Choroid plexus epithelial cell (primary cell): Measurements from ENCODE around the gene BLCAP.

Source experiments
- DNase-seq: peaks from one replicate; pipeline ENCODE4 v3.0.0-alpha.2; 2010; ENCODE audit warnings: low read depth
- H3K4me3 ChIP-seq: 2 replicates; pipeline ENCODE4 v1.5.1; 2011; ENCODE audit warnings: low read depth, mild to moderate bottlenecking, control low read depth, low read length, moderate library complexity
- CTCF ChIP-seq: conservative IDR thresholded peaks from 2 replicates; pipeline ENCODE4 v1.5.1; 2011; ENCODE audit warnings: low read depth, mild to moderate bottlenecking, control low read depth, inconsistent platforms, low read length, moderate library complexity

BLCAP gene

DNA sequence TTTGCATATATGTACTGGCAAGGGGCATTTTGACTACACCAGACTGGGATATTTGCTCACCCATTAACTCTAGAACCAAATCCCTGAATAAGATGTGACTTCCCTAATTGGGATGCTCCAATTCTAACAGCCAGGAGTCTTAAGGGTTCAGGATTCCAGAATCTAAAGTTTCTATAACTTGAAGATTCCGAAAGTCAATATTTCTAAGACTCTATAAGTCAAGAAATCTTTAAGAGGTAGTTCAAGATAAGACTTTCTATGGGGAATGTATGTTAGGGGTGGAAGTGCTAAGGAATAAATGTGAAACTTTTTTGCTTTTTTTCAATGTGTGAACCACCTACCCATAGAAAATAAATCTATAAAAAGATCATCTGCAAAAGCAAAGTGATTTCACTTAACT is 42.7 kb upstream of the BLCAP start:
- no peak for TF ChIP-seq CTCF

DNA sequence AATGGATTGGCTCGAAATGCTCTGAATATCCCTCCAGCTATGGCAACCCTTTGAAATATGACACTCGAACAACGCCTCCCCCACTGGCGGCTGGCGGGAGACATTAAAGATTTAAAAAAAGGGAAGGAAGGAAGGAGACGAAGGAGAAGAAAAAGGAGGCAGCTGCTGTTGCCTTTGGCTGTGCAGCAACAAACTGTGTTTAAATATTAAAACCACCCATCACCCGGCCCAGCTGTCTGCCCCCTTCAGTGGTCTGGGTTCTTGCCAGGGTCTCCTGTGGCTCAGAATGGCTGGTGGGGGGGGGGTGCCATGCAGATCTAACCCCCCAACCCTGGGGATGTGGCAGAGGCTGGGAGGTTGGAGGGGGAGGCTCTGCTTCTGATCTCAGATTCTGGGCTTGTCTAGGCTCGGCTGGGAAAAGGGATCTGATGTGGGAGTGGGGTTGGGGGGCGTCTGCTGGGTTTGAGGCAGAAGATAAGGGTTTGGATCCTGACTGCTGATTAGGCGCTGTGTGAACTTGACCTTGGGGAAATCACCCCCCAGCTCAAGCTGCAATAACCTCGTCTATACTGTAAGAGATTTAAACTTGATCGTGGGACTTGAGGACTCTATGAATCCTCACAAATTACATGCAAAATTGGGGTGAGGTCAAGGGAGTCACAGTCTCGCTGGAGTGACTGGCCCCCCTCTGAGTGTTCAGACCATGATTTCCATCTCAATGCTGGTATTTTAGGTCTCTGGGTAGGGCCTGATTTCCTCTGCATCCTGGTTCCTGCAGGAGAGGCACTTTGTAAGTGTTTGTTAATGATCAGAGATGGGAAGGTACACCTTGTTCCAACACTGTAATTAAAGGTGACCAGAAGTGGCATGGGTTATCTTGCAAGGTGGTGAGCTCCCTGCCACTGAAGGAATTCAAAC is 40.3 kb upstream of the BLCAP start:
- no peak for TF ChIP-seq CTCF
- H3K4me3 ChIP-seq = no peak overlapping the region
- peak; percentile 17 for DNase-seq

More for the DNA sequence above, 42.7 kb upstream of the BLCAP start:
- DNase-seq = no peak
- no peak overlapping the region for H3K4me3 ChIP-seq

DNA sequence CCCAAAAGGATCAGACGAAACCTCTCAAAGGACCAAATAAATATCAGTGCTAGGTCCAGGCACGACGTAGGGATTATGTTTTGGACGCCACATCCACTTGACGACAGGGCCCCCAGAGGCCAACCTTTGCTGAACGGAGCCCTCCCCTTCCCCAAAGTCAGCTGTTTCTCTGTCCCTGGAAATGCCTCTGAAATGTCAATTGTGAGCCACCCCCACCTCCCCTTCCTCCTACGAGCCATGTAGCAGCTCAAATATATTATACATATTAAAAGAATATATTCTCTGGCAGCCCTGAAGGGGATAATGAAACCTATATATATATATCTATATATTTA is 39.6 kb upstream of the BLCAP start:
- no peak overlapping the region for H3K4me3 ChIP-seq
- DNase-seq = no peak
- no peak for TF ChIP-seq CTCF

GRCh38 chr20:37566590-37567330 is 39.1 kb upstream of the BLCAP start:
- no peak for TF ChIP-seq CTCF
- DNase-seq = no peak
- no peak overlapping the region for H3K4me3 ChIP-seq

DNA sequence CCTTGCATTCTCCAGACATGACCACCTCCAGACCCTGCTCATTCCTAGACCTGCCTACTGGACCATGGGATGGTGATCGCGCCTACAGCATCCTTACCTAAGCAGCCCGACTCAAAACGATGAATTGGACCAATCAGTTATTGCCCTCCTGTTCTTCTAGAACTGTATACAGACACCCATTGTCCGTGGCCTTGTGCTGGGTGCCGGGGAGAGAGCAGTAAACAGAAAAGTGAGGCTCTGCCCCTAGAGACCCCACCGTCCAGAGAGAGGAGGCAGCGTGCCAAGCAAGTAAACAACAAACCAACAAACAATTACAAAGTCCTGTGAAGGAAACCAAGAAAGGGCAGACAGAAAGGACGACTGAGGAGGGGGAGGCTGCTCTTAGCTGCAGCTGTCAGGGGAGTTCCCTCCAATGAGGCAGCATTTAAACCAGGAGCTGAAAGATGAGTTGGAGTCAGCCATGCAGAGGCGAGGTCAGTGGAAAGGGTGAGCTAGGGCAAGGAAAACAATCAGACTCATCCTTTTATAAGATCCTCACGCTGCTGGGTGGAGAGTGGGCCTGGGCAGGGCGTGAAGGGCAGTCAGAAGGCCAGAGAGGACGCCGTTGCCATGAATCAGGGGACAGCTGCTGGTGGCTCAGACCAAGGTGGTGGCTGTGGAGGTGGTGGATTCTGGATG is 37.6 kb upstream of the BLCAP start:
- DNase-seq = no peak
- H3K4me3 ChIP-seq = no peak overlapping the region
- TF ChIP-seq CTCF = no peak

DNA sequence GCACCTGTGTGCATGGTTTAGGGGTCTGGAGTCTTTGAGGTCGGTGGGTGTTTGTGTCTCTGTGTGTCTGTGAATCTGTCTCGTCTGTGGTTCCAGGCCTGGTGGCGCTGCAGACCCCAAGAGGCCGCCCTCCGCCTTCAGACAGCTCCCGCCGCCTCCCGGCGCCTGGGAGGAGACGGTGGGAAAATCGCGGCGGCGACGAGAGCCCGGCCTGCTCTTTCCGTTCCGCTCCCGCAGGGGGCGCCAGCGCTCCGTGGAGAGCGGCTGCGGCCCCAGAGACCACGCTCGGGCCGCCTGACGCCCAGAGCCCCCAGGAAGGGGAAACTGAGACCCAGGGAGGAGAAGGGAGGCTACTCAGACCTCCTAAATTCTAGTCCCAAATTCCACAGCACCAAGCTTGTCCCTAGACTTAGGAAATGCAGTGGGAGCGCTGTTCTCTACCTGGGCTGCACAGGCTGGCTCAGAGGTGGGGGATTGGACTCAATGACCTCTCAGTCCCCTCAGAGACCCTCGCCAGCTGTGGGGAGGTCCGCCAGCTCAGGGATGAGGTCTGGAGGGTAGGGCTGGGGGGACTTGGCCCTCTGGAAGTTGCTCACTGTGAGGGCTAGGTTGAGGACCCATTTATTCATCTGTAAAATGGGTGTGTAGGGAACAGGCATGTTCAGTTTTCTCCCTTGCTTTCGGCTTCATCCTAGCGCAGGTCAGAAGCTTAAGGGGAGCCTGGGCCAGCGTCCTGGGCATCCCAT is 36.9 kb upstream of the BLCAP start:
- no peak overlapping the region for H3K4me3 ChIP-seq
- DNase-seq = peak; percentile 31
- peak; percentile 83 for TF ChIP-seq CTCF
